HG02623 (cell line): Measurements from ENCODE around the gene AMACR.
"Not testable (repeated sequence)": the region's sequence is repeated elsewhere in the genome, so short reads cannot be mapped to it uniquely, and the experiment has no call there.

Source experiments
- ATAC-seq: cut with Tn5 transposase; IDR thresholded peaks from one replicate; pipeline ENCODE4 v1.9.1; 2021; ENCODE audit warnings: moderate library complexity; ENCODE audit not compliant: unreplicated experiment

AMACR gene

DNA sequence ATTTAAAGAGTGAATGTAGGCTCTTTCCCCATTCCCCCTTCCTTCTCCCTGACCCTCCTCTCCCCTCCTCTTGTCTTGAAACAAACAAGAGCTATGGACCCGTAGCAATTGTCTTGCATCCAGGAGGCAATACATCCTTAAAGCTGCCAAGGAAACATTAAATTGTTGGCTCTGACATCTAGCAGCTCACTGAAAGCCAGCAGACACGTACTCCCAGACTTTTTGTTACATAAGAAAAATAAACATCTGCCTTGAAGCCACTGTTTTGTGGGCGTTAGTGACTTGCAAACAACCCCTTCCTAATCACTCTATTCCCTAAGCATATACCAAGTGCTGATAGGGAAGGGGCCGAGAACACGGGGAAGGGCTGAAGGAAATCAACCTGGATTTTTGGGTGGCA is 32.0 kb downstream of the AMACR start:
- ATAC-seq: no peak

DNA sequence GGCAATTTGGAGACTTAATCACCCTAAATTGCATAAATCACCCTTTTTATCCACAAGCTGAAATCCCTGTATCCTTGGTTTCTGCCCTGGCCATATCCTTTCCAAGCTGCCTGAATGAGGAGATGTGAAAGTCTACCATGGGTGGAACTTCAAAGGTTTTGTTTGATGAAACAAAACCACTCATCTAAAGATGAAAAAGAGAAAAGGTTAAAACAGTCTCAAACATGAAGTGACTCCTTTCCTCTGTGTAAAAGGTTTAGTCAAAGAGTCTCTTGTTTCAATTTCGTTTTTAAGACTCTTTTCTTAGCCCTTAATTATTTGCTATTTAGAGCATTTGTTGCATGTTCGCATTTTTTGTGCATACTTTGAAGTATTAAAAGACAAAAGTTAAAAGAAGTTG is 34.6 kb downstream of the AMACR start:
- ATAC-seq: no peak

DNA sequence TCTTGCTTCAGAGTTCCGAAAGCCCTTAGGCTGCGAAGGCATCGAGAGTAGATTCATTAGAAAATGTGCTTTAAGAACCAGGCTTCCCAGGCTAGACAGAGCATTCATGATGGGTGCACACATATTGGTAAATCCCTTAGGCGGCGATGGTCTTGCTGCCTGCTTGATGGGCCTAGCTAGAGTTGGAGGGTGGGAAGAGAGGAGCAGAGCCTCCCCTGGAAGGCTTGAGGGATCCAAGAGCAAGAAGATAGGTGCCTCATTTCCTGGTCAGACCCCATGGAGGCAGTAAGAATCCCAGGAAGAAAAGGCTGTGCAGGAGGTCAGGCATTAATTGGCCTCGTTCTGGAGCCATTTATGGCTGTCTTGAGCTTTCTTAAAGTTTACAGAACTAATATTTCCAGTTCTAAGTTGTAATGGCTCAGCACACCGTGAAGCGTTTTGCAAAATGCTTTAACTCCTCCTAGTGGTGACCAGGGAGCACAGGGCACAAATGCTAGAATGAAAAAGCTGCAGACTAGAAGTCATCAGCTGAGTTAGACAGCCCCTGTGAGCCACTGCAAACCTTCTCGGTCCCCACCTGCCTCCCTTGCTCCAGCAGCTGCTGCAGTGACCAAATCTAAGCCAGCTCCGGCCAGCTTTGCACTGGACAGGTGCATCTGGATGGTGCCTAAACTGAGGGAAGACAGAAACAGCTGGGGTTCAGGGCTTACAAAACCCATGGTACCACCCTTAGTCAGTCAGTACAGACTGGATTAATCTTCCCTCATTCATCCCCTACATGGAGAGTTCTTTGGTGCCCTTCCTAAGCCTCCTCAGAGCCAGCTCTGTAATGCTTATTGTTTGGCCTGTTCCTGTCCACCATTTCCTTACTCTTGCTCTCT is 38.0 kb downstream of the AMACR start:
- peak; percentile 56 for ATAC-seq

DNA sequence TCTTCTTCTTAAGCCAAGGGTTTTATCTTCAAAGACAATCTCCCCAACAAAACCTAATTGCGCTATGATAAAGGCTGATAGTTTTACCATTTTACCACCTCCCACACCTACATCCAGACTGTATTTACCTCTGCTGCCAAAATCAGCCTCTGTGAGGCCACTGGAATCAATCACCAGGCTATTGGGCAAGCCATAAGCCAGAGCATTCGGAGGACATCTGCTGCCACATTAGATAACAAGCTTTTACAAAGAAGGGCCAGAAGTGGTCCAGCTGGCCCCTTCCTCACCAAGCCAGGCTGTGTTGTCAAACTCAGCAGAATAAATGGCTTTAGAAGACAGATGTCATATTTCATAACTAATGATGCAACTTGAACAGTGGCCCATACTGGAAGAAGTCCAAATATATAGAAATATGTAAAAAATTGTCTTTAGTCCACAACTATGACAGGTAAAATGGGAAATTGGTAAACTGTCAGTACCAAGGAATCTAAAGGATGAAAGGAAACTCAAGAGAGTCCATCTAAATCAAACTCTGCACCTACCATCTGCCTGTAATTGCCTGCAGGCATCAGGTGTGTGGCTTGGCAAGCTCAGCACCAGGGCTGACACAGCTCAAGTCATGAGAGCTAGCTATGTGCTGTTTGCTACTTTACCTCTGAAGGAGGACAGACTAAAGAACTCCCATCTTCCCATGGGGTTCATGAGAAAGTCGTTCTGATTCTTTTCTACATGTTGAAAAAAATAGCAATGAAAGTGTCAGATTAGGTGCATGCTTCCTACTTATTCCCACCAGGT is 39.4 kb downstream of the AMACR start:
- ATAC-seq: no peak

DNA sequence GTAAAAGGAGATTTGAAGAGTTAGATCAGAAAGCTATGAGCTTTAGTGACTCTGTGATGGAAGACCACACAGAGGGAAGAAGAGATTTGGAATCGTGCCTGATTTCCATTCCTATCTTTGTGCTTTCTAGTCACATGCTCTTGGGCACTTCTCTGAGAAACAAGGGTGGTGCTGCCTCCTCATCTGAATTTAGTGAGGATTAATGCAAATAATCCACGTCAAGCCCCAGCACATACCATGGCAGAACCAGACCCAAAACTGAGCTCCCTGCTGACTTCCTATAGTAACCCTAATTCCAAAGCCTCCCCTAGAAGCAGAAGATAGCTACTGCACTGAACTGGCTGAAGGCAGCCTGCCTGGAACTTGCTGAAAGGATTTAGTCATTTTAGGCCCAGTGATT is 41.0 kb downstream of the AMACR start:
- ATAC-seq: no peak

DNA sequence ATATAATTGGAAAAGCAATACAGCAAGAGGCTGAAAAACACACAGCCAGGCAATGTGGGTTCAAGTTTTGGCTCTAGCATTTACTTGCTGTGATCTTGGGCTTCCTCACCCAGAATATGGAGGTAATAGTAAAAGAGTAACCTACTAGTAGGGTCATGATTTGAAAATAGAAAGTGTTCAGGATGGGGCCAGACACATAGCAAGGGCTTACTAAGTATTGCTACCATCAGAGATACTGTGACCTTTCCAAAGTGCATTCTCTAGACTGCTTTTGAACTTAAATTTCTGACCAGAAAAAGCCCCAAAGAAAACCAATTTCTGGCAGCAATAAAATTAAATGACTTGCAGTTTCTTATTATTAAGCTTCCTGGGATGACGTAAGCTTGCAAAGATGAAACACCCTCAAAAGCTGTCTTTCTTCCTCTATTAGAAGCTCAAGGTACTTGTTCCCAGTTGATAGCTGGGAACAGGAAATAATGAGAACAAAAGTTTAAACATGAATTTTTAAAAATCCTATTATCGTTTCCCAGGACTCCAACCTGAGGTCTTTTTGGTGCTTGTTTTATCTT is 43.6 kb downstream of the AMACR start:
- ATAC-seq: no peak

DNA sequence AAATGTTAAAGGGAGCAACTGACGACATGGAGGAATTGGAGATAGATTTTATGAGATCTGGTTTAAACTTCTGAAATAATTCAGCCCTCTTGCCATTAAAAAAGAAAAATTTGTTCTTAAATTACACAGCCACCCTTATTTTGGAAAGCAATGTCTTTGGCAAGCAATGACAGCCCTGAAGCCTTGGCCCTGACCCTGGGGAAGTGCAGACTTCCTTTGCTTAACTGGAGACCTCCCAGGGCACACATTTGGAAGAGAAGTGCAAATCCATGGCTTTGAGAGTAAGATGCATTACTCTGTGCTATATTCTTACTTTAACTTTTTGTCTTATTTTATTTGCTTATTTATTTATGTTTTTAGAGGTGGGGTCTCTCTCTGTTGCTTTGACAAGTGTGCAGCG is 49.7 kb downstream of the AMACR start:
- ATAC-seq: no peak

DNA sequence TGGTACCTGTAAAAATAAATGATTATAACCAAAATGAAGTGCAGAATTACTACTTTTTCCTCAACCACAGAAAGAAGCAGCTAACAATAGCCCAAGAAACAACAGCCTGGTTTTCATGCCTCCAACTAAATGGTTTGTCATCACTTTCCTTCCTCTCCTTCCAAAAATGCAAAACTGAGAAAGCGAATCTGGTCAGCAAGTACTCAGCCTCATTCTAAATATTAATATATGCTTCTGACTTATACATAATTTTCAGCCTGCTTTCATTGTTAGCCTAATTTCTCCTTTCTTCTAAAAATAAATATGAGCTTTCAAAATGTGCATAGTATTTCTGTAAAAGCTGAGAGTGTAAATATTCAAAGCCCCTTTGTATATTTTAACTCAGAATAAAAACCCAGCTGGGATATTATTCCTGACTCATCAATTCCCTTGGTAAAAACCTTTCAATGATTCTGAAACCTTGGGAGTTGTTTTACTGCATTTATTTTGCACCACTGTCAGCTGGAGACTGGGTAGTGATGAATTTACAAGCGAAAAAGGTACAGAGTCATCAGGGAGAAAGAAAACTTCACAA is 50.2 kb downstream of the AMACR start:
- no peak for ATAC-seq

DNA sequence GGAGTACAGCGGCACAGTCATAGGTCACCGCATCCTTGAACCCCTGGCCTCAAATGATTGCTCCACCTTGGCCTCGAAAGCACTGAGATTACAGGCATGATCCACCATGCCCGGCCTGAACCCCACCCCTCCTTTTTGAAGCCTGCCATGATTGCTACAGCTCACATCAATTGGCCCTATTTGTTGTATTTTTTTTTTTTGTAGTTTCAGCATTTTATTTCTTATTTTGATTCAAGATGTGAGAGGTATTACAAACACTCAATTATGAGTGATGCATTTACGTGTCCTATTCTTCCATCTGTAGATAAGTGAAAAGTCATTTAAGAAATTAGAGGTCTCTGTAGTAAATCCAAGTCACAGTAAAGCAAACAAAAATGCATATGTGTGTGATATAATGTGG is 55.7 kb downstream of the AMACR start:
- ATAC-seq: not testable (repeated sequence)

DNA sequence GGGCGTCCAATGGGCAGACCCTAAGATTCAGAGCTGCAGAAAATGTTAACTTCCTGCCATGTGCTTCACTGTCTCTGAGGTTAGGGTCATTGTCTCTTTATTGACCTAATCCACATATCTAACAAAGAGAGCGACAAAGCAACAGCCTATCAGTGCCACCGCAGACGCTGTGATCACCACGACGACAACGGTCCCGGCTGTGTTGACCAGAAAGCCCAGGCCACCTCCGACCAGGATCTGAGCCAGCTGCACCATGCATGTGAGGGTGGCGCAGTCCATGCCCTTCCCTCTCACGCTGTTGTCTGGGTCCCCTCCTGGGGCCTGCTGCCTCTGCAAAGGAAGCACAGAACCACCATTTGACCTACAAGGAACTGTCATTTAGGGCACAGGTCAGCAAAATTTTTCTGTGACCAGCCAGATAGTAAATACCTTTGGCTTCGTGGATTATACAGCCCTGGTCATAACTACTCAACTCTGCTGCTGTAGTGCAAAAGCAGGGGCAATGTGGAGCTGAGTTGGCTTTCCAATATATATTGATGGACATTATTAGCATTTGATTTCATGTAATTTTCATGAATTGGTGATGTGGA is 63.2 kb downstream of the AMACR start:
- ATAC-seq: no peak

DNA sequence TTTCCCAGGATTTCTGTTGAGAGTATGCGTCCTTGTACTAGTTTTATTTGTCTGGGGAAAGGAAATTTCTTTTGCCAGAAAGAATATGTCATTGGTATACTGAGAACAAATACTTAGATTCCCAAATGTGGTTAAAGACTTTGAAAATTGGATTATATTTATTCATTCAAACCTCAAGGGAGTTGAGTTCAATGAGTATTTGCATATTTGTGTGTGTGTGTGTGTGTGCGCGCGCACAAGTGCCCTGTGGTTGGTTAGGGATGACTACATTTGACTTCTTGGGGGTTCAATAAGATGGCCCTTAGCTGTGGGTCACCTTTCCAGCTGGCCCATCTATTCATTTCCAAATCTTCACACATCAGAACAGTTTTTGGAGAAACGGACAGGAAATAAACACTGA is 66.8 kb downstream of the AMACR start:
- no peak for ATAC-seq

DNA sequence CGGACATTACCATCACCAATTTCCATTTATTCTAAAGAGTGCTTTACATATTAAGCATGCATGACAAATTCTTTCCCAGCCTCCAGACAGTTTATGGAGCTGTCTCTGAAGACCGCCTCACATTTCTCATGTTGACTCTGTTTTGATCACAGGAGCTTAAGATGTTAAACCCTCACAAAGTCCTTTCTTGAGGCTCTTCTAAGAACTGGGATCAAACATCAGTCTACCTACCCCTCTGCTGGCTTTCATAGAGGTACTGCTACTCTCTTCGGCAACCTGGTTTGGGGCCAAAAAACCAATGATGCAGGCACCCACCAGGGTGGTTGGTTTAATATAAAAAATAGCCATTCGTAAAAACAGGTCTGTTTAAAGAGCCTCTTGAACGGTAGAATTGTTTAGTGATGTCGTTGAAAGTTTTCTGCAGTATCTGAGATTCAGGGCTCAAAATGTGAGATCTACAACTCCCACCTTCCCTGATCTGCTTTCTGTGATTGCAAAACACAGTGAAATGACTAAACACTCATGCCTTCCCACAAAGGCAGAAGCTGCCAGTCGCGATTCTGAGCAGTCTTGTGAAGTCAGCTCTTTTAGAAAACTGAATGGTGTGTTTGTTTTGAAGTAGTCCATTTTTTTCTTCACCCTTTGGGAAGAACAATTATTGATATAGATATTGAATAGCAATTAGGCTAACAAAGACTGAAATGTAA is 68.1 kb downstream of the AMACR start:
- ATAC-seq: no peak

DNA sequence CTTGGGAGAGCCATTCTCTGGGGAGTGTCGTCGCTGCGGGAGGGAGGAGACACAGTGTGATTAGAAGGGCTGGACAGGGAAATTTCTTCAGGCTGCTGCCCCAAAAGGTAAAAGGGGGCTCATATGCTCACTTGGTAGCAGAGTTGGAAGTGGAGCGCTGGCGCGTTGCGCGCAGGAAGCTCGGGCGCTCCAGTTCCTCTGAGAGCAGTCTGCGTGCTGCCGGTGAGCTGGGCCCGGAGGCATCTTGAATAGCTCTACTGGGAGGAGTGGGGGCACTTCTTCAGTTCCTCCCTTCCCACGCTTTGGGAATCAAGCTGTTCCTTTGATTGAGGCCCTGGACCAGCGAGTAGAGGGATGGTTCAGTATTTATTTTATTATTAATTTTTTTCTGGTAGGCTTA is 69.0 kb downstream of the AMACR start:
- ATAC-seq: no peak

DNA sequence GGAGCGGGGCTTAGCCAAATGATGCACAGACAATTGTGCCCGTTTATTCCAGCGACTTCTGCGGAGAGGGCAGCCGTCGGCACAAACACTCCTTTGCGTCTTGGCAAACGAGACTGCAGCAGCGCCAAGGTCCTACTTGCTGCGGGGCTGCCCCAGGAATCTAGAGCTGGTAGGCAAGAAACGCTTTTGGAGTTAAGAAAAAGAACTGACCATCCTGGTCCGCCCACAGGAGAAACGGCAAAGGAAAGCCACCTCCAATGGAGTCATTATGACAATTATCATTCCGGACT is 69.4 kb downstream of the AMACR start:
- no peak for ATAC-seq

DNA sequence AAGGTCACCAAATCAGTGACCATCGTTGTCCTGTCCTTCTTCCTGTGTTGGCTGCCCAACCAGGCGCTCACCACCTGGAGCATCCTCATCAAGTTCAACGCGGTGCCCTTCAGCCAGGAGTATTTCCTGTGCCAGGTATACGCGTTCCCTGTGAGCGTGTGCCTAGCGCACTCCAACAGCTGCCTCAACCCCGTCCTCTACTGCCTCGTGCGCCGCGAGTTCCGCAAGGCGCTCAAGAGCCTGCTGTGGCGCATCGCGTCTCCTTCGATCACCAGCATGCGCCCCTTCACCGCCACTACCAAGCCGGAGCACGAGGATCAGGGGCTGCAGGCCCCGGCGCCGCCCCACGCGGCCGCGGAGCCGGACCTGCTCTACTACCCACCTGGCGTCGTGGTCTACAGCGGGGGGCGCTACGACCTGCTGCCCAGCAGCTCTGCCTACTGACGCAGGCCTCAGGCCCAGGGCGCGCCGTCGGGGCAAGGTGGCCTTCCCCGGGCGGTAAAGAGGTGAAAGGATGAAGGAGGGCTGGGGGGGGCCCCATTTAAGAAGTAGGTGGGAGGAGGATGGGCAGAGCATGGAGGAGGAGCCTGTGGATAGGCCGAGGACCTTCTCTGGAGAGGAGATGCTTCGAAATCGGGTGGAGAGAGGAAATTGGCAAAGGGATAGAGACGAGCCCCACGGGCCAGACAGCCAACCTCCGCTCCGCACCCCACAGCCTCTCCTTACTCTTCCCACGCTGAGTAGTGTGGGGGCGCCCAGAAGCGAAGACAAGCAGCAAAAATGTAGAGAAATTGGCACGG is 69.9 kb downstream of the AMACR start:
- ATAC-seq: no peak

DNA sequence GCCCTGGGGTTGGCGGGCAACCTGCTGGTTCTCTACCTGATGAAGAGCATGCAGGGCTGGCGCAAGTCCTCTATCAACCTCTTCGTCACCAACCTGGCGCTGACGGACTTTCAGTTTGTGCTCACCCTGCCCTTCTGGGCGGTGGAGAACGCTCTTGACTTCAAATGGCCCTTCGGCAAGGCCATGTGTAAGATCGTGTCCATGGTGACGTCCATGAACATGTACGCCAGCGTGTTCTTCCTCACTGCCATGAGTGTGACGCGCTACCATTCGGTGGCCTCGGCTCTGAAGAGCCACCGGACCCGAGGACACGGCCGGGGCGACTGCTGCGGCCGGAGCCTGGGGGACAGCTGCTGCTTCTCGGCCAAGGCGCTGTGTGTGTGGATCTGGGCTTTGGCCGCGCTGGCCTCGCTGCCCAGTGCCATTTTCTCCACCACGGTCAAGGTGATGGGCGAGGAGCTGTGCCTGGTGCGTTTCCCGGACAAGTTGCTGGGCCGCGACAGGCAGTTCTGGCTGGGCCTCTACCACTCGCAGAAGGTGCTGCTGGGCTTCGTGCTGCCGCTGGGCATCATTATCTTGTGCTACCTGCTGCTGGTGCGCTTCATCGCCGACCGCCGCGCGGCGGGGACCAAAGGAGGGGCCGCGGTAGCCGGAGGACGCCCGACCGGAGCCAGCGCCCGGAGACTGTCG is 70.7 kb downstream of the AMACR start:
- no peak for ATAC-seq

DNA sequence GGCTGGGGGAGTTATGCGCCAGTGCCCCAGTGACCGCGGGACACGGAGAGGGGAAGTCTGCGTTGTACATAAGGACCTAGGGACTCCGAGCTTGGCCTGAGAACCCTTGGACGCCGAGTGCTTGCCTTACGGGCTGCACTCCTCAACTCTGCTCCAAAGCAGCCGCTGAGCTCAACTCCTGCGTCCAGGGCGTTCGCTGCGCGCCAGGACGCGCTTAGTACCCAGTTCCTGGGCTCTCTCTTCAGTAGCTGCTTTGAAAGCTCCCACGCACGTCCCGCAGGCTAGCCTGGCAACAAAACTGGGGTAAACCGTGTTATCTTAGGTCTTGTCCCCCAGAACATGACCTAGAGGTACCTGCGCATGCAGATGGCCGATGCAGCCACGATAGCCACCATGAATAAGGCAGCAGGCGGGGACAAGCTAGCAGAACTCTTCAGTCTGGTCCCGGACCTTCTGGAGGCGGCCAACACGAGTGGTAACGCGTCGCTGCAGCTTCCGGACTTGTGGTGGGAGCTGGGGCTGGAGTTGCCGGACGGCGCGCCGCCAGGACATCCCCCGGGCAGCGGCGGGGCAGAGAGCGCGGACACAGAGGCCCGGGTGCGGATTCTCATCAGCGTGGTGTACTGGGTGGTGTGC is 71.4 kb downstream of the AMACR start, which contains the start of gene RXFP3:
Gene RXFP3, plus strand, starts transcription at position 6 of the 636 bp plus-strand sequence. Its CDS starts 355 bp downstream, at position 361.
- ATAC-seq: no peak
